ENCODE data around the gene RASGRF1.

- no peak for TF ChIP-seq CTCF (IDR thresholded peaks at IDR 0.05)
- no peak for TF ChIP-seq EZH2 (IDR thresholded peaks at IDR 0.05; ENCODE audit: borderline replicate concordance, insufficient read depth, low read depth, low read length, poor library complexity, severe bottlenecking)
Observed at GRCh38 chr15:78925076-78925624, 165.4 kb downstream of the RASGRF1 start.

All from B cell (primary cell).